HG03060 (cell line): Measurements from ENCODE around the gene IL12A.

Source experiments
- ATAC-seq: cut with Tn5 transposase; IDR thresholded peaks from one replicate; pipeline ENCODE4 v1.9.1; 2021; ENCODE audit warnings: low read depth, moderate number of reproducible peaks; ENCODE audit not compliant: unreplicated experiment

Gene IL12A

DNA sequence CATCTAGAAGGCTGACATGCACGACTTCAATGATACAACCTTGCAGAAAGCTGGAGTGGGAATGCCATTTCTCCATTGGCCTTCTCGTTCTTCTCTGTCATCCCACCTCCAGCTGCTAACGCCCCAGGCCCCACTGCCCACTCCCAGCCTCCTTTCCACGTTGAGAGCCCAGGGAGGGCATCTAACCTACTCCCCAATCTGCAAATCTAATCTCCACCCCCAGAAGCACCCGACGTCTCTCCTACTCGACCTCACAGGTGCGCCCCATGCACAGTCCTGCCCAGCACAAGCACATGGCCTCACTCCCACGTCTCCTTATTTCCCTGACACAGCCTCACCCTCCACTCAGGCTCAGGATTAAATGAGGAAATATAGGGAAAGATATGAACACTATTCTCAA is 33.4 kb downstream of the IL12A start:
- ATAC-seq, result no peak

DNA sequence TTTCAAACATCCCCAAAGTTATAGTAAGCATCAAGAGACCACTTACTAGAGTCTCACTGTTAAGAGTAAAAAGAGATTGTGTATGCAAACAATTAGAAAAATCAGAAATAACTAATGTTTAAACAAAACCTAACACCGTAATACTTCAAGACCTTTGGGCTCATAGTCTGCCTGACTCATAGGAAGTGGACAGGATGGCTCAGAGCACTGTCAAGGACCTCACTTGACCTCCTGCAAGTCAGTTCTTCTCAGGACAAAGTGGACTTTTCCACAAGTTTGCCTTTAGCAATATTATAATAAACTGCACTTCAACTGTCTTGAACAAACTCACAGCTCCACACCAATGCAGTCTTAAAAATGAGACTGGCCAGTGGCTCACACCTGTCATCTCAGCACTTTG is 34.8 kb downstream of the IL12A start:
- ATAC-seq, result no peak

DNA sequence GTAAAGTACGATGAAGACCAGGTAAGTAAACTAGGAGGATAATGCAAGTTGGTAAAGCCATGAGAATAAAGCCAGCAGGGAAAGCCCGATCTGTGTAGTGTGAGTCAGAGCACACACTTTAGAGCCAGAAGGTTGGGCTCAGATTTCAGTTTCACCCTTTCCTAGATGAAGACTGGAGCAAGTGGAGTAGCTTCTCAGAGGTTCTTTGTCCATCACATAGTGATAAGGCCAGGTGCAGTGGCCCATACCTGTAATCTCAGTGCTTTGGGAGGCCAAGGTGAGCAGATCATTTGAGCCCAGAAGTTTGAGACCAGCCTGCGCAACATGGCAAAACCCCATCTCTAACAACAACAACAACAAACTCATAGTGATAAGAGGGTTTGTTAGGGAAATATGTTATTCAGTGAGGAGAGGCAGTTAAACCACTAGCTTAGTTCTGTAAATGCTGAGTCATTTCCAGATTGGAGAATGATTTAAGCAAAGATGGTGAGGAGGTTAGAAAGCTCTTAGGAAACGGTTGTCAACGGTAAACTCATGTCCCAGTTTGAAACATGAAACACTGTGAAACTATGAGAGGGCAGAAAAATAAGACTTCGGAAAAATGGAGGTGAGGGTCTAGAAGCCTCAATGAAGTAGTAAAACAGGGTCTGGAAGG is 39.0 kb downstream of the IL12A start:
- ATAC-seq, result peak; percentile 87

DNA sequence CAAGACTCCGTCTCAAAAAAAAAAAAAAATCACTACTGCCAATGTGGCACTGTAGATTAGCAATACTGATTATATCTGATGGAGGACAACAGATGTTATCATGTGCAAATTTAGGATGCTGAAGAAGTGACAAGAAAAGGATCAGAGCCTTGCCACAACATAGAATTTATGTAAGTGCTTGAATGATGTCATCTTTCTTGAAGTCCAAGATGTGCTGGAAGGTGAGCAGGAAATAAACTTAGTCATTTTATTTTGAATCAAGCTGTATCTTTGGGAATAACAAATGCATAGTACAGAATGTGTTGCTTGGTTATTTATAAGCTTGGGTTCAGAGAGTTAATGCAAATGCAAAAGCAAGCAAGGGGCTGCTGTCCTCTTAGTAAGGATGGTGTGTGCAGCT is 47.1 kb downstream of the IL12A start:
- no peak for ATAC-seq

DNA sequence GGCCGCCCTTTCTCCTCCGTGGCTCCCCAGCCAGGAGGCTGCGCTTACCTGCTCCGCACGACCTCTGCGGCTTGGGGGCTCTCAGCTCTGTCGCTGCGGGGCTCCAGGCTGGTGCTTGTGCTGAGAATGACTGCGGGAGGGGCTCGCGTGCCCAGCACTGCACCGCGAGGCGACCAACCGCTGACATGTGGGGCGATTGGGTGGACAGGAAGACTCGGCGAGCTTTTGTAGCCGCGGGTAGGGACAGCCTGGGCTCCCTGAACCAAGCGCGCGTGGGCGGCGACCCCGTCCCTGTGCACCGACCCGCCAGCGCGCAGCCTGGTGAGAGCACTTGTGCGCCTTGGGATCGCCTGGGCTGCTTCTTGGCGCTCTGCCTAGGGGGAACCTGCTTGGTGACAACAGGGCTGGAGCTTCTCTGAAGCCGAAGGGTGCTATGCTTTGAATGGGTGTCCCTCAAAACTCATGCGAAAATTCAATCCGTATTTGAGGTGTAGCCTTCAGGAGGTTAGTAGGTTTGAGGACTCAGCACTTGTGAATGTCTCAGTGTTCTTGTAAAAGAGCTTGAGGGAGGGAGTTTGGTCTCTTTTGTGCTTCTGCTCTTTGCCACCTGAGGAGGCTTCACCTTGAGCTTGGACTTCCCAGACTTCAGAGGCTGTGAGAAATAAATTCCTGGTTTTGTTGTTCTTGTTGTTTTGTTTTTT is 50.4 kb downstream of the IL12A start:
- ATAC-seq, result no peak

DNA sequence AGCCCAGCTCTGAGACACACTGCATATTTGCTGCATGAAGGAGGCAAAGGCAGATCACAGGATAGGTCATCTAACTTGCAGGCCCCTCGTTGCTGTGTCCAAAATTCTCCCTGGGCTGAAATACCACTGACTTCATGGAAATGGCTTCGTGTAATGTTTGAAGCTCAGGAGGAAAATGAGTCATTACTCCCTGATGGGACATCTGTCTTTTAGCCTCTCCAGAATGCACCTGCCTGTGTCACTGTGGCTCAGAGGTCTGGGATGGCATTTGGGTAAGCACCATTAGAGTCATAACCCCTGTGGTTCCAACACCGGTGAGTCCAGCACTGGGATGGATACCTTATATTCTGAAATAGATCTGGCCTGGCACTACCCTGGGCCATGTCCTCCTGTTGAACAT is 51.5 kb downstream of the IL12A start:
- no peak for ATAC-seq

DNA sequence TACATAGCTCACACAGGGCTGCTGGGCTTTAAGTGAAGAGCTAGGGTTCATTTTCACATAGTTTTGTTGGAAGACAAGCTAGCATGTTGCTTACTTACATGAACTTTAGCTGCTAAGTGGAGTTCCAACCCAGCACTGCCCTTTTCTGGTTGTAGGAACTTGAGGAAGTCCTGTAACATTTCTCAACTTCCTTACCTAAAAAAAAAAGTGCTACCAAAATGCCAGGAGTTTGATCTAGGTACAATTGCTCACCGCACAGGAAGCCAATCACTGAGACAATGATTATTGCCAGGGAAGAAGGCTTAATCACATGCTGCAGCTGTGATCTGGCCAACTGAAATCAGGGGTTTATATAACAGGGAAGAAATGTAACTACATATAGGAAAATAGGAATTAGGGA is 52.8 kb downstream of the IL12A start:
- no peak for ATAC-seq

DNA sequence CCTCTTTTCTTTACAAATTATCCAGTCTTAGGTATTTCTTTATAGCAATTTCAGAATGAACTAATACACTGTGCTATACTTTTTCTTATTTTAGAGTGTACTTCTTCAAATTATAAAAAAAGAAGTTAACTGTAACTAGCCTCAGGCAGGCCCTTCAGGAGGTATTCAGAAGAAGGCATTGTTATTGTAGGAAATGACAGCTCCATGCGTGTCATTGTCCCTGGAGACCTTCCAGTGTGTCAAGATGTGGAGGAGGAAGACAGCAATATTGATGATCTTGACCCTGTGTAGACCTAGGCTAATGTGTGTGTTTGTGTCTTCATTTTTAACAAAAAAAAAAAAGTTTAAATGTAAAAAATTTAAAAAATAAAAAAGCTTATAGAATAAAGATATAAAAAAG is 55.5 kb downstream of the IL12A start:
- ATAC-seq, result no peak
